SKM-1 treated with dmso at 0.1 percent for 144 hours (cell line): ENCODE data around the gene SLC4A4.

Experiments used
- DNase-seq: peaks from one replicate; lab custom pipeline; 2025; ENCODE audit not compliant: unreplicated experiment; lab: John Stamatoyannopoulos, UW

The SLC4A4 gene

GRCh38 chr4:71356924-71357663, 18.3 kb downstream of the SLC4A4 start:
- no peak for DNase-seq

- DNase-seq = no peak
Observed at GRCh38 chr4:71360844-71361243, 22.0 kb downstream of the SLC4A4 start.

GRCh38 chr4:71361476-71361875, 22.7 kb downstream of the SLC4A4 start:
- no peak for DNase-seq

- DNase-seq = no peak
Observed at GRCh38 chr4:71366766-71367165, 27.9 kb downstream of the SLC4A4 start.

- no peak for DNase-seq
Observed at GRCh38 chr4:71367546-71367945, 28.7 kb downstream of the SLC4A4 start.

GRCh38 chr4:71368906-71369305, 30.1 kb downstream of the SLC4A4 start:
- DNase-seq = no peak

GRCh38 chr4:71369536-71369935, 30.7 kb downstream of the SLC4A4 start:
- no peak for DNase-seq

- no peak for DNase-seq
Observed at GRCh38 chr4:71375494-71375893, 36.7 kb downstream of the SLC4A4 start.

- DNase-seq = no peak
Observed at GRCh38 chr4:71377561-71377960, 38.7 kb downstream of the SLC4A4 start.

GRCh38 chr4:71379126-71379525, 40.3 kb downstream of the SLC4A4 start:
- DNase-seq = no peak

- no peak for DNase-seq
Observed at GRCh38 chr4:71380788-71381187, 42.0 kb downstream of the SLC4A4 start.

- DNase-seq = no peak
Observed at GRCh38 chr4:71382125-71382899, 43.5 kb downstream of the SLC4A4 start.

- no peak for DNase-seq
Observed at GRCh38 chr4:71382900-71383560, 44.2 kb downstream of the SLC4A4 start.

- no peak for DNase-seq
Observed at GRCh38 chr4:71383984-71384383, 45.2 kb downstream of the SLC4A4 start.

- DNase-seq = no peak
Observed at GRCh38 chr4:71389149-71389827, 50.5 kb downstream of the SLC4A4 start.

GRCh38 chr4:71392109-71392508, 53.3 kb downstream of the SLC4A4 start:
- DNase-seq = no peak

GRCh38 chr4:71396382-71396781, 57.6 kb downstream of the SLC4A4 start:
- no peak for DNase-seq

GRCh38 chr4:71400810-71401209, 62.0 kb downstream of the SLC4A4 start:
- no peak for DNase-seq

GRCh38 chr4:71402616-71403015, 63.8 kb downstream of the SLC4A4 start:
- no peak for DNase-seq

- DNase-seq = no peak
Observed at GRCh38 chr4:71404049-71404448, 65.2 kb downstream of the SLC4A4 start.

GRCh38 chr4:71405791-71406190, 67.0 kb downstream of the SLC4A4 start:
- DNase-seq = no peak
